ENCODE data around the gene LRMDA. TPM values are rescaled to one million over a fixed set of nuclear protein-coding genes. Genes with fewer than 3 reads are reported as not detected.
A peak's percentile ranks its signal among the peaks of the same experiment; 100 is the strongest.

LRMDA gene
- total and polyA plus RNA-seq, 2 of the 13 experiments (the other 11 are each of a cell fraction or from before 2014, with no cell fraction given), result 13.4 to 22.0 TPM

- 0 out of 2 replicates have a peak, but pooled peaks have one; percentile 78 for TF ChIP-seq PRMT3 (CRISPR knock-in tag; IDR thresholded peaks at IDR 0.05; ENCODE audit: borderline replicate concordance, low read depth)
- TF ChIP-seq ZC3H13 (CRISPR knock-in tag; IDR thresholded peaks at IDR 0.05), result no peak
- peak; percentile 80 for TF ChIP-seq GFI1 (CRISPR knock-in tag; IDR thresholded peaks at IDR 0.05; ENCODE audit: borderline replicate concordance)
- TF ChIP-seq TCF7 (IDR thresholded peaks at IDR 0.05; ENCODE audit: low read depth), result peak; percentile 98
- peak; percentile 98 for TF ChIP-seq NR2F6 (IDR thresholded peaks at IDR 0.05)
- TF ChIP-seq NR2F6 (CRISPR knock-in tag; IDR thresholded peaks at IDR 0.05), result peak; percentile 92
- 0 out of 4 replicates have a peak, but pooled peaks of 1 of the 2 experiments have one; percentile 43 for TF ChIP-seq KLF16 (CRISPR knock-in tag; IDR thresholded peaks at IDR 0.05)
- no peak for TF ChIP-seq CC2D1A (CRISPR knock-in tag; IDR thresholded peaks at IDR 0.05)
- 0 out of 2 replicates have a peak, but pooled peaks have one; percentile 31 for TF ChIP-seq BRD4 (CRISPR knock-in tag; IDR thresholded peaks at IDR 0.05)
- TF ChIP-seq ZNF30 (CRISPR knock-in tag; IDR thresholded peaks at IDR 0.05), result no peak
- TF ChIP-seq ZNF775 (CRISPR knock-in tag; IDR thresholded peaks at IDR 0.05; ENCODE audit: borderline replicate concordance), result no peak
- TF ChIP-seq RNF2 (conservative IDR thresholded peaks at IDR 0.05; ENCODE audit: low read depth), result no peak
- TF ChIP-seq TRIM24 (CRISPR knock-in tag; IDR thresholded peaks at IDR 0.05), result no peak
- peak; percentile 99 for TF ChIP-seq SOX13 (IDR thresholded peaks at IDR 0.05)
- TF ChIP-seq SOX13 (CRISPR knock-in tag; conservative IDR thresholded peaks at IDR 0.05 in 1 of 2, IDR thresholded peaks at IDR 0.05 in 1 of 2), result peak in 1 of 2 experiments; percentile 99; a peak in 2 of 4 replicates
- TF ChIP-seq ATF3 (CRISPR knock-in tag; IDR thresholded peaks at IDR 0.05), result peak; percentile 87
- no peak for TF ChIP-seq ZFP36 (IDR thresholded peaks at IDR 0.05; ENCODE audit: borderline replicate concordance, low read depth, low read length, partially characterized antibody)
- no peak for TF ChIP-seq PCBP2 (optimal IDR thresholded peaks at IDR 0.05; ENCODE audit: low read depth, low read length, poor library complexity, severe bottlenecking)
- 0 out of 2 replicates have a peak, but pooled peaks have one; percentile 38 for TF ChIP-seq GTF3A (CRISPR knock-in tag; conservative IDR thresholded peaks at IDR 0.05)
- peak; percentile 44; the same call in 1 of the 2 replicates for TF ChIP-seq CTCF (CRISPR knock-in tag; IDR thresholded peaks at IDR 0.05)
- TF ChIP-seq ARHGAP35 (CRISPR knock-in tag; IDR thresholded peaks at IDR 0.05; ENCODE audit: borderline replicate concordance), result no peak
- no peak for TF ChIP-seq SMAD9 (CRISPR knock-in tag; IDR thresholded peaks at IDR 0.05)
- peak; percentile 66 to 81 for TF ChIP-seq NR2F1 (CRISPR knock-in tag; IDR thresholded peaks at IDR 0.05)
- TF ChIP-seq CBFB (CRISPR knock-in tag; IDR thresholded peaks at IDR 0.05), result no peak
- TF ChIP-seq SALL1 (CRISPR knock-in tag; IDR thresholded peaks at IDR 0.05), result peak; percentile 93
- 0 out of 2 replicates have a peak, but pooled peaks have one; percentile 42 for TF ChIP-seq PHF8 (CRISPR knock-in tag; IDR thresholded peaks at IDR 0.05)
- peak; percentile 84 for TF ChIP-seq DPF2 (CRISPR knock-in tag; IDR thresholded peaks at IDR 0.05; ENCODE audit: borderline replicate concordance, low read depth)
- TF ChIP-seq SKI (IDR thresholded peaks at IDR 0.05; ENCODE audit: partially characterized antibody), result no peak
Measured at GRCh38 chr10:75430000-75430763, 1.2 kb upstream of the LRMDA start (continued).

All from HepG2 (cell line).